Inflammatory macrophage (primary cell): Measurements from ENCODE around the gene NCLN.
A peak's percentile ranks its signal among the peaks of the same experiment; 100 is the strongest.
"Not testable (repeated sequence)": the region's sequence is repeated elsewhere in the genome, so short reads cannot be mapped to it uniquely, and the experiment has no call there.

ENCODE experiments used
- DNase-seq, 2 donors: peaks; one replicate each; pipeline ENCODE4 v3.0.0-alpha.2; 2020 to 2022
- total RNA-seq, 18 experiments: gene quantifications; one replicate each; lab custom pipeline; 2026; ENCODE audit warnings: mixed read lengths in 6 of 18, inconsistent platforms in 2 of 18; lab: John Stamatoyannopoulos, UW

The NCLN gene, protein sequence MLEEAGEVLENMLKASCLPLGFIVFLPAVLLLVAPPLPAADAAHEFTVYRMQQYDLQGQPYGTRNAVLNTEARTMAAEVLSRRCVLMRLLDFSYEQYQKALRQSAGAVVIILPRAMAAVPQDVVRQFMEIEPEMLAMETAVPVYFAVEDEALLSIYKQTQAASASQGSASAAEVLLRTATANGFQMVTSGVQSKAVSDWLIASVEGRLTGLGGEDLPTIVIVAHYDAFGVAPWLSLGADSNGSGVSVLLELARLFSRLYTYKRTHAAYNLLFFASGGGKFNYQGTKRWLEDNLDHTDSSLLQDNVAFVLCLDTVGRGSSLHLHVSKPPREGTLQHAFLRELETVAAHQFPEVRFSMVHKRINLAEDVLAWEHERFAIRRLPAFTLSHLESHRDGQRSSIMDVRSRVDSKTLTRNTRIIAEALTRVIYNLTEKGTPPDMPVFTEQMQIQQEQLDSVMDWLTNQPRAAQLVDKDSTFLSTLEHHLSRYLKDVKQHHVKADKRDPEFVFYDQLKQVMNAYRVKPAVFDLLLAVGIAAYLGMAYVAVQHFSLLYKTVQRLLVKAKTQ
- 34.6 to 261 (median 126) reads per million in 18 experiments for total RNA-seq

DNA sequence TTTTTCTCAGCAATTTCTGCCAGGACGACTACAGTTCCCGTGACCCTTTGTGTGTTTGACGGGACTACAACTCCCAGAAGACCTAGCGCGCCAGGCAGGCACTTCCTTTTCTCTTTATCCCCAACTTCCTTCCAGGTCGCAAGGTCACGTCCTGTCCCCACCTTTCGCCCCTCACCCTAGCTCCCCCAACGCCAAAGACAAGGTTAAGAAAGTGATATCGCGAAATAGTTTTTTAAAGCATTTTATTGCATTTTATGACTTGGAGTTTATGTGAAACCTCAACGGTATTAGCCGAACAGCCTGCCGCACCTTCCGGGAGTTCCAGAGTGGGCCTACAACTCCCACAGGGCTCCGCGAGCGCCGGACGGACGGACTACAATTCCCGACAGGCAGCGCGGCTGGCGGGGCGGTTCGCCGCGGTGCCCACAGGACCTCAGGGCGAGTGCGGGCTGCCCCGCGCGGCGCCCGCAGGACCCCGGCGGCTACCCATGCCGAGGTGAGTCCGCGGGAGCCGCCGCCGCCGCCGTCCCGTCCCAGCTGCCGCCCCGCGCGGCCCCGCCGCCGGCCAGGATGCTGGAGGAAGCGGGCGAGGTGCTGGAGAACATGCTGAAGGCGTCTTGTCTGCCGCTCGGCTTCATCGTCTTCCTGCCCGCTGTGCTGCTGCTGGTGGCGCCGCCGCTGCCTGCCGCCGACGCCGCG, at the start of gene NCLN:
NCLN (plus strand) TSS at position 470 of the 699 bp plus-strand sequence; CDS start at position 571, 101 bp downstream.
- DNase-seq: peak; percentile 94 to 97

DNA sequence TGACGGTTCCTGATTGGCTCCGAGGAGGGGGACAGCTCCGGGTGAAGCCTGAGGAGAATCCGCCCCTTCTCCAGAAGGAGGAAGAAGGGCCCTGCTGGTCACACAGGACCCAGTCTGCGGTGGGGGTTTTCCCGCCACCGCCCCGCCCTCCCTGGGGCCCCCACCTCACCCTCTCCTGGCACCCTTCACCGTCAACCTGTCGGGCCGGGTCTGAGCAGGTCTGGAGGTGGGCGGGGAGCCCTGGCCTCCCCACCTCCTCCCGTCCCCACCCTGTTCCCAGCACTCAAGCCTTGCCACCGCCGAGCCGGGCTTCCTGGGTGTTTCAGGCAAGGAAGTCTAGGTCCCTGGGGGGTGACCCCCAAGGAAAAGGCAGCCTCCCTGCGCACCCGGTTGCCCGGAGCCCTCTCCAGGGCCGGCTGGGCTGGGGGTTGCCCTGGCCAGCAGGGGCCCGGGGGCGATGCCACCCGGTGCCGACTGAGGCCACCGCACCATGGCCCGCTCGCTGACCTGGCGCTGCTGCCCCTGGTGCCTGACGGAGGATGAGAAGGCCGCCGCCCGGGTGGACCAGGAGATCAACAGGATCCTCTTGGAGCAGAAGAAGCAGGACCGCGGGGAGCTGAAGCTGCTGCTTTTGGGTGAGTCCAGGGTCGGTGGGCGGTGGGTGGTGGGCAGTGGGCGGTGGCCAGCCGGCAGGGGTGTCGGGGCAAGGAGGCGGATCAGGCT, 49.6 kb upstream of the NCLN start, which contains the start of gene GNA15:
GNA15 (plus strand) TSS at position 73 of the 723 bp plus-strand sequence; CDS start at position 491, 418 bp downstream.
- peak; percentile 65 to 66 for DNase-seq

DNA sequence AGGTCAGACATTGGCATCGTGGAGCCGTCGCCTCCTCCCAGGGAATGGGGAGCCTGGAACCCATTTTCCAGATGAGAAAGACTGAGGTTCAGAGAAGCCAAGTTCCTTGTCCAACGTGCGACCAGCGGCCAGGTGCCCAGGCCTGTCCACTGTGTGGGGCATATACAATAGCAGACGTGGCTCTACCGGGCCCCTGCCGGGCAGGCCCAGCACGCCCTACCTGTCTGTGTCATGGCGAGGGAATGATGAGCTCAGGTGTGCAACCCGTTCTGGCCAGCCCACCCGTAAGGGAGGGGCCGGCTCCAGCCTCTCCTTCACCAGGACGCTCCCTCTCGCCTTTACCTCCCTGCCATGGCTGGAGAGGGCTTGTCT, 49.1 kb upstream of the NCLN start:
- no peak for DNase-seq

DNA sequence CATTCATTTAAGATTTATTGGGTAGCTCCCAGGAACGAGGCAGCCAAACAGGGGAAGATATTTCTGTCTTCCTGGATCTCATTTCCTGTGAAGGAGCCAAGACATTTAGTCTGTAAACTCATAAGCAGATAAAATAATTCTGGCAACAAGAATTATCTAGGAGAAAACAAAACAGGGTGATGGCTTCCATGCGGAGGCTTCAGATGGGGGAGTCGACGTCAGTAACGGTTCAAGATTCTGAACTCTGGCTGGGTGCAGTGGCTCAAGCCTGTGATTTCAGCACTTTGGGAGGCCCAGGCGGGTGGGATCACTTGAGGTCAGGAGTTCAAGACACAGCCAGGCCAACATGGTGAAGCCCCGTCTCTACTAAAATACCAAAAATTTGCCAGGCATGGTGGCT, 48.6 kb upstream of the NCLN start:
- peak in 1 of 2 donors; percentile 28 for DNase-seq

DNA sequence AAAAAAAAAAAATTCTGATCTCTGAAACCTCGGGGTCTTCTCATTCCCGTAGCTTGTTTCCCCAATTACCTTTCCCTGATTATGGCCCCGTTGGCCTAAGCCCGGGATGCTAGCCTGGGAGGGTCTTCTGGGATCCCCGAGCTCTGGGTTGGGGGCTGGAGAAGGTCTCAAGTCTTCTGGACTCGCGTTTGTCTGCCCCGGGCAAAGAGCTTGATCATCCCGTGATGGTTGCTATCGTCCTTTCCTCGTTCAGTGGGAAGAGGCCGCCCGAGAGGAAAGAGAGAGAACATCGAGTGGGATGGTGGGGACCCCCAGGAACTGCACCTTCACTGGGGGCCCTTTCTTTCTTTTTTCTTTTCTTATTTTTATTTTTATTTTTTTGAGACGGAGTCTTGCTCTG, 47.5 kb upstream of the NCLN start:
- no peak for DNase-seq

DNA sequence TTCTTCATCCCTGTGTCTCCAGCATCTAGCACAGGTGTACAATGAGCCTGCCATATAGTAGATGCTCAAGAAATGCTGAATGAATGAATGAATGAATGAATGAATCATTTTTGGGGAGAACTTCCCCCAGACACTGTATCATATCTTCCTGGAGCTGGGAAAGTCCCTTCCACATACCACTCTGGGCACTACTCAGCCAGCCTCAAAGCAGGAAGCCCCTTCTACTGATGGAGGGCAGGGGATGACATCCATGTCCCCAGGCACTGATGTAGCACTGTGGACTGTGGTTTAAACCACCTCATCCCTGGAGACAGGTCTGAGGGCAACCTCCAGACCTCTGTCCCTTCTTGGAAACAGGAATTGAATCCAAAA, 45.1 kb upstream of the NCLN start:
- no peak for DNase-seq

DNA sequence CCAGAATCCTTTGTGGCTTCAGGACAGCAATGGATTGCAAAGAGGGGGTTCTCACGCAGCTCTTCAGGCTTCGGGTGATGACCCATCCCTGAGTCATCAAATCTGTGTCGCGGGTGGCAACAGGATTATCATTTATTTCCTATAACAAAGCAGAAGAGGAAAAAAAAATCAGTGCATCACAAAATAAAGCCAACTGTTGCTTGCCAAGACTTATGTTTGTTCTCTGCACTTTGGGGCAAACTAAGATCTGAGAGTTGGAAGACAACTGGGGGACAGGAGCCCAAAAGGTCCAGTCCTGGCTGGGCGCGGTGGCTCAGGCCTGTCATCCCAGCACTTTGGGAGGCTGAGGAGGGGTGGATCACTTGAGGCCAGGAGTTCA, 43.4 kb upstream of the NCLN start:
- no peak for DNase-seq

DNA sequence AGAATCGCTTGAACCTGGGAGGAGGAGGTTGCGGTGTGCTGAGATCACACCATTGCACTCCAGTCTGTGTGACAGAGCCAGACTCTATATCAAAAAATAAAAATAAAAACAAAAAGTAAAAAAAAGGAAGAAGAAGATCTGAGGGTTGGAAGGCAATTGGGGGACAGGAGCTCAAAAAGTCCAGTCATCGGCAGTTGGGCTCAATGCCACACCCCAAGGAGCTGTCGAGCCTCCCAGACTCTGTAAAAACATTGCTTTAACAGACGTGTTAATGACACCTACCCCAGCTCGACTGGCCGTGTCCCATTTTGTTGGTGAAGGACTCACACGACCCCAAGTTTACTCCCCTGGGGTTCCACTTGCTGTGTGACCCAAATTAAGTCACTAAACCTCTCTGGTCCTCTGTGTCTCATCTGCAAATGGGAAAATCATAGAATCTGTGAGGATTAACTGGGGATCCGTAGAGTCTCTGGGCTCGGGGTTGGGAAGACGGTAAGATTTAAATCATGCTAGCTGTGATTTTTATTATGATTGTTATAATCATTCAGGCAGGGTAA, 42.9 kb upstream of the NCLN start:
- DNase-seq: peak in 1 of 2 donors; percentile 24

DNA sequence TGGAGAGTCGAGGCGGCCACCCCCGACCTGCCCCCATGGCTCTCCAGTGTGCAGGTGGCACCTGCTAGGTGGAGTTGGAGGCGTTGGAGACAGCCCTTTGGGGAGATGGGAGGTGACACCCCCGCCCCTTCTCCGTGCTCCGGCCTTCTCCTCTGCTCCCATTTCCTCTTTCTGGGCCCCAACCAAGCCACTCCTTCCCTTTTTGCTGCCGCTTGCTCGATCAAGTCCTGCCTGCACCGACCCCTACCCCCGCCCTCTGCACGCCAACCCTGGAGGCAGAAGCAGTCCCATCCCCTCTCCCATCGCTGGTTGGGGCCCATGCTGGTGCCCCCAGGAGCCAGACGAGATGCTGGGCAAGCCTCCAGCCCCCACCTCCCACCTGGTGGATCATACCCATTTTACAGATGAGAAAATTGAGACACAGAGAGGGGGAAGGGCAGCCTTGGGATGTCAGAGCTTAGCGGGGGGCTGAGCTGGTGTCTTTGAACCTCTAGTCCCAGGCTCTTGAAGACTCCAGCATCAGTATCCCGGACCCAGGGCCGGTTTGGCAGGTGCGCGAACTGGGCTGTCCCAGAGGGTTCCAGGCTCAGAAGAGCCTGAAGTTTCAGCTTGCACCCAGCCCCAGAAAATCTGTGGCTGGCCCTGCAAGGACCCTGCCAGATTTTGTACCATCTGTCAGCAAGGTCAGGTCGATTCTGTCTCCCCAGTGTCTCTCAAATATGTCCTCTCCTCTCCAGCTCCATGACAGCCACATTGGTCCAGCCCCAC, 39.6 kb upstream of the NCLN start:
- peak; percentile 74 to 83 for DNase-seq

DNA sequence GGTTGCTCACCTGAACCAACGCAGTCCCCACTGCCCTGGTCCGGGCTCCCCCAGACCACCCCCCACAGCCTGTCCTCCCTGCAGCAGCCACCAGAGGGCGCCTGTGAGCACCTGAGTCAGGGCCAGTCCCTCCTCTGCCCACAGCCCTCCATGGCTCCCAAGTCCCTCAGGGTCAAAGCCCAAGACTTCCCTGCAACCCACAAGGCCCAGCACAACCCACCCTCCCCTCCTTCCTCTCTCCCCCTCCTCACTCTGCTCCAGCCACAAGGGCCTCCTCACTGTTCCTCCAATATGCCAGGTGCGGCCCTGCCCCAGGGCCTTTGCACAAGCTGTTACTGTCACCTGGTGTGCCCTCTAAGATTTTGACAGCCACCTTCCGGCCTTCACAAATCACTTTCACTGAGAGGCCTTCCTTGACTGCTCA, 39.0 kb upstream of the NCLN start:
- peak; percentile 35 to 38 for DNase-seq

DNA sequence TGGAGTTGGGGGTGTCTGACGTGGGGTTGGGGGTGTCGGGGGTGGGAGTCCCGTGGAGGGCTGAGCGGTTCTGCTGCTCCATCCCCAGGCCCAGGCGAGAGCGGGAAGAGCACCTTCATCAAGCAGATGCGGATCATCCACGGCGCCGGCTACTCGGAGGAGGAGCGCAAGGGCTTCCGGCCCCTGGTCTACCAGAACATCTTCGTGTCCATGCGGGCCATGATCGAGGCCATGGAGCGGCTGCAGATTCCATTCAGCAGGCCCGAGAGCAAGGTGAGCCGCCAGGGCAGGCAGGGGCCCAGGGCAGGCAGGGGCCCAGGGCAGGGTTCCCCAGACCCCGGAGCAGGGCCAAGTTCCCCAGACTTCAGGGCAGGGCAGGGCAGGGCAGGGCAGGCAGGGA, 37.2 kb upstream of the NCLN start:
- no peak for DNase-seq

DNA sequence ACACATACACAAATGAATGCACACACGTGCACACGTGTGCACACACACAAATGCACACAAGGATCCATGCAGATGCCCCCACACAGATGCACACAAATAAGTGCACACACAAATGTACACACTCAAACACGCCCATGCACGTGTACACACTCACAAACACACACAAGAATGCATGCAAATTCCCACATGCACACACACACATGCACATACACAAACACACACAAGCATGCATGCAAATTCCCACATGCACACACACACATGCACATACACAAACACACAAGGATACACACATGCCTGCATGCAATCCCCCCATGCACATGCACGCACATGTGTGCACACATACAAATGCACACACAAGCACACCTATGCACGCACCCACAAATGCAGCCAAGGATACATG, 36.6 kb upstream of the NCLN start:
- no peak for DNase-seq

DNA sequence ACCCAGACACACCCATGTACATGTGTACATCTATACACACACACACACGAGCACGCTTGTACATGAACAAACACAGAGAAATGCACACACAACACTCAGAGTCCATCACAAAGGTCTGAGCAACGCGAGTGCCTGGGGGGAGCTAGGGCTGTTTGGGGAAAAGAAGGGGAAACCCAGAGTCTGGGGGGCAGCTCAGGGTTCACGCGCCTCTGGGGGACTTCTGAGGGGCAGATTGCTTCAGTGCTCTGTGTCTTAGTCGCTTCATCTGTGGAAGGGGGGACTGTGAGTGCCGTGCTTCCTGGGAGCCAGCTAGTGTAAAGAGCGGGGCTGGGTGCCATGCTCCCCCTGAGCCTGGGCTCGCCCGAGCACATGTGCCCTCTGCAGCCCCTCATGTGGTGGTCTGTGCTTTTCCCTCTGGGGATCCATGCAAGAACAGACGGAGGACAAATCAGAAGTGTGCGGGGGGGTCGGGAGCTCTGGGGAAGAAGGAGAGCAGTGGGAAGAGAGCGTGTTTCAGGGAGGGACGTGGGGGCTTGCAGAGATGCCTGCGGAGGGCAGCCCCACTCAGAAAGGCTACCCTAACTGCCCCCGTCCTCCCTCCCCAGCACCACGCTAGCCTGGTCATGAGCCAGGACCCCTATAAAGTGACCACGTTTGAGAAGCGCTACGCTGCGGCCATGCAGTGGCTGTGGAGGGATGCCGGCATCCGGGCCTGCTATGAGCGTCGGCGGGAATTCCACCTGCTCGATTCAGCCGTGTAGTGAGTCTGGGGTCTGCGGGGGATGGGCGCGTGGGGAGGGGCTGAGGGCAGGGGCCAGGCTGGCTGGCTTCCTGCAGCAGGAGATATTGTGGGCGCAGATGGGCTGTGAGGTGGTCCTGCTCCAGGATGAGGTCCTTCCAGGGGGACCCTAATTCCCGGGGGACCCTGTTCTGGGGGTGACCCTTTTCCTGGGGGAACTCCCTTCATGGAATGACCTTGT, 35.9 kb upstream of the NCLN start:
- no peak for DNase-seq

DNA sequence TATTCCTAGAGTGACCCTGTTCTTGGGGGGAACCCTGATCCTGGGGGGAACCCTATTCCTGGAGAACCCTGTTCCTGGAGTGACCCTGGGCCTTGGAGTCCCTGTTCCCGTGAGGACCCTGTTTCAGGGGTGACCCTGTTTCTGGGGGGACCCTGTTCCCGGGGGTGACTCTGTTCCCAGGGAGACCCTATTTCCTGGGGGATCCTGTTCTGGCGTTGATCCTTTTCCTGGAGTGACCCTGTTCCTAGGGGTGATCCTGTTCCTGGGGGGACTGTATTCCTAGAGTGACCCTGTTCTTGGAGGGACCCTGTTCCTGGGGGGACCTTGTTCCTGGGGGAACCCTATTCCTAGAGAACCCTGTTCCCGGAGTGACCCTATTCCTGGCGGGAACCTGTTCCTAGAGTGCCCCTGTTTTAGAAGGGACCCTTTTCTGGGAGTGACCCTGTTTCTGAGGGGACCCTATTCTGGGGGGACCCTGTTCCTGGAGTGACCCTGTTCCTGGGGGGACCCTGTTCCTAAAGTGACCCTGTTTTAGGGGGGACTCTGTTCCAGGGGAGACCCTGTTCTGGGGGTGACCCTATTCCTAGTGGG, 34.9 kb upstream of the NCLN start:
- DNase-seq: no peak

DNA sequence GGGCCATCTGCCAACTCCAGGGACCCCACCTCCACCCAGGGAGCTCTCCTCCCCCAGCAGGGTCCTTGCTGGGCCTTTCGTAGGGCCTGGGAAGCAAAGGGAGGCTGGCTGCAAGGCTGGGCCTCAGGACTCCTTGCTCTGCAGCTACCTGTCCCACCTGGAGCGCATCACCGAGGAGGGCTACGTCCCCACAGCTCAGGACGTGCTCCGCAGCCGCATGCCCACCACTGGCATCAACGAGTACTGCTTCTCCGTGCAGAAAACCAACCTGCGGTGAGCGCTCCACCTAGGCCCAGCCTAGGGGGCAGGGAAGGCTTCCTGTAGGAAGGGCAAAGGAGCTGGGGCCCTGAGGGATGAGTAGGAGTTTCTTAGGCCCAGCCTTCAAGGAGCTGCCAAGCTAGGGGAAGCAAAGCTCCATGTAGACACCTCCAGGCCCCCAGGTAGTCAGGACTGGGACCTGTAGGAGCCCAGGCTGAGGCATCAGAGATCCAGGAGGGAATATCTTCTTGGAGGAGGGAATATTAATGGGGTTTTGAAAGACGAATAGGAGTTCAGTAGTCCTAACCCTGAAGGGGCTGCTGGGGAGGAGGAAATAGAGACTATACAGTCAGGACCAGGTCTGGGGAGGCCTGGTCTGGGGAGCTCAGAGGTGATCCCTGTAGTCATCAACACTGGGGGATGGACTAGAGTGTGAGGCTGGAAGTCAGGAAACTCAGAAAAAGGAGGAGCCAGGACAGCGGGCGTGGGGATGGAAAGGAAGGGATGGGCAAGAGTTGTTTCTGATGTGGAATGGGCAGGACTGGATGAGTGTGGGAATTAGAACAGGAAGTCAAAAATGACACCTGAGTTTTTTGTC, 33.9 kb upstream of the NCLN start:
- no peak for DNase-seq

DNA sequence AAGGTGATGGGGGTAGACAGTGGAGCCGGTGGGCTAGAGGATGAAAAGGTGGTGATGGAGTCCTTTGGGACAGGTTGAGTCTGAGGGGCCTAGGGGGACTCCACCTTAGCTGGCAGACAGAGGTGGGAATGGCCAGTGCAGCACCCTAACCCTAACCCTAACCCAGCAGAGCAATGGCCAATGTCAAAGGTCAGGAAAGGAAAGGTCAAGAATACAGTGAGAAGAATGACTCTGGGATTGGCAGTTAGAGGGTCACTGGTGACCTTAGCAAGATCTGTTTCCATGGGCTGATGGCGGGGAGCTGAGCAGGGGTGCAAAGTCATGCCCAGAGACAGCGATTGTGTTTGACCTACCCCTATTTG, 33.3 kb upstream of the NCLN start:
- DNase-seq: no peak

DNA sequence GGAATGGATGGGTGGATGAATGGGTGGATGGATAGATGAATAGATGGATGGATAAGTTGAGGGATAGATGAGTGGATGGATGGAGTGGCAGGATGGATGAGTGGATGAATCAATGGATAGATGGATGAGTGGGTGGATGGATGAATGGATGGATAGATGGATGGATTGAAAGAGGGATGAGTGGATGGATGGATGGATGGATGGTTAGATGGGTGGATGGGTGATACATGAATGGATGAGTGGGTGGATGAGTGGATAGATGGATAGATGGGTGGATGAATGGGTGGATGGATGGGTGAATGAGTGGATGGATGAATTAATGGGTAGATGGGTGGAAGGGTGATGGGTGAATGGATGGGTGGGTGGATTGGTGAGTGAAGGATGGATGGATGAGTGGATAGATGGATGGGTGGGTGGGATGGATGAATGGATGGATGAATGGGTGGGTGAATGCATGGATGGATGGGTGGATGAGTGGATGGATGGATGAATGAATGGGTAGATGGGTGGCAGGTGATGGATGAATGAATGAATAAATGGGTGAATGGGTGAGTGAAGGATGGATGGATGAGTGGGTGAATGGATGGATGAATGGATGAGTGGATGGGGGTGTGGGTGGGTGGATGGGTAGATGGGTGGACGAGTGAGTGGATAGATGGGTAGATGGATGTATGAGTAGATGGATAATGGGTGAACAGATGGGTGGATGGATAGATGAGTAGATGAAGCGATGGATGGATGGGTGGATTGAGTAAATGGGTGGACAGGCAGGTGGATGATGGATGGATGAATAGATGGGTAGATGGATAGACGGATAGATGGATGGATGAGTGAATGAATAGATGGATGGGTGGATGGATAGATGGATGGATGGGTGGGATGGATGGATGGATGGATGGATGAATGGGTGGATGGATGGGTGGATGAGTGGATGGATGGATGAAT, 32.2 kb upstream of the NCLN start:
- no peak for DNase-seq

DNA sequence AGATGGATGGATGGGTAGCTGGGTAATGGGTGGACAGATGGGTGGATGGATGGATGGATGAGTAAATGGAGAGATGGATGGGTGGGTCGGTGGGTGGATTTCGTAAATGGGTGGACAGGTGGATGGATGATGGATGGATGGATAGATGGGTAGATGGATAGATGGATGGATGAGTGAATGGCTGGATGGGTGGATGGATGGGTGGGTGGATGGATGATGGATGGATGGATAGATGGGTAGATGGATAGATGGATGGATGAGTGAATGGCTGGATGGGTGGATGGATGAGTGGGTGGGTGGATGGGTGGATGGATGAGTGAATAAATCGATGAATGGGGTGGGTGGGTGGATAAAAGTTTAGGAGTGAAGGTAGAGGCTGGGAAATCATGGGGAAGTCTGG, 31.3 kb upstream of the NCLN start:
- not testable (repeated sequence) for DNase-seq
